ENCODE data around the gene POM121L2. TPM values are rescaled to one million over a fixed set of nuclear protein-coding genes. Genes with fewer than 3 reads are reported as not detected.

The POM121L2 gene
- polyA plus RNA-seq = not detected in 2 replicates

GRCh38 chr6:27312146-27312949 is at the start of gene POM121L2:
POM121L2 (minus strand) TSS chr6:27312273; CDS start chr6:27312170, 103 bp downstream.

Other genes starting within 250 kb of the POM121L2 start
- gene PRSS16, start 64.6 kb downstream of the POM121L2 start, polyA plus RNA-seq = 3.6 and 6.3 TPM in 2 replicates
- gene ZNF391, start 76.5 kb upstream of the POM121L2 start, polyA plus RNA-seq = 1.9 and 2.1 TPM in 2 replicates
- gene ZNF184, start 160.8 kb upstream of the POM121L2 start, polyA plus RNA-seq = 0.22 and 5.2 TPM in 2 replicates